NB4 (cell line): ENCODE data around the gene ZNF580.

Experiments
- DNase-seq: peaks from one replicate; pipeline ENCODE4 v3.0.0; 2010; ENCODE audit warnings: low read depth
- H3K4me3 ChIP-seq: one replicate; pipeline ENCODE4 v1.5.1; 2011; ENCODE audit warnings: mild to moderate bottlenecking, low read depth, low read length, moderate library complexity
- CTCF ChIP-seq: IDR thresholded peaks from one replicate; pipeline ENCODE4 v1.5.1; 2012; ENCODE audit warnings: low read depth, low read length
- MAX ChIP-seq: IDR thresholded peaks from 2 replicates; pipeline ENCODE4 v1.6.1; 2011; ENCODE audit warnings: low read depth, low read length
- MYC ChIP-seq: IDR thresholded peaks from 2 replicates; pipeline ENCODE4 v1.6.1; 2011; ENCODE audit warnings: low read depth, low read length
- POLR2A ChIP-seq: IDR thresholded peaks from 2 replicates; pipeline ENCODE4 v1.6.1; 2011; ENCODE audit warnings: mild to moderate bottlenecking; ENCODE audit not compliant: insufficient read length; ENCODE audit errors: extremely low read depth

The ZNF580 gene

GRCh38 chr19:55635856-55636440 lies 4.9 kb upstream of the ZNF580 start:
- peak overlapping the region; percentile 94 for H3K4me3 ChIP-seq
- TF ChIP-seq CTCF (no peak), MAX (no peak), POLR2A (no peak), MYC (no peak)
- DNase-seq: no peak

GRCh38 chr19:55636723-55637122 lies 4.1 kb upstream of the ZNF580 start:
- DNase-seq: no peak
- TF ChIP-seq MYC: no peak
- TF ChIP-seq MAX: no peak
- TF ChIP-seq POLR2A: no peak
- TF ChIP-seq CTCF: no peak
- no peak overlapping the region for H3K4me3 ChIP-seq

GRCh38 chr19:55637534-55637933 lies 3.3 kb upstream of the ZNF580 start:
- no peak for TF ChIP-seq POLR2A
- H3K4me3 ChIP-seq: no peak overlapping the region
- no peak for DNase-seq

- DNase-seq: peak; percentile 70
- TF ChIP-seq CTCF (peak; percentile 57), POLR2A (no peak)
- H3K4me3 ChIP-seq: no peak overlapping the region
Observed at GRCh38 chr19:55638864-55639359, 1.9 kb upstream of the ZNF580 start.

GRCh38 chr19:55640043-55640576 lies 692 bp upstream of the ZNF580 start:
- no peak for DNase-seq
- no peak for TF ChIP-seq POLR2A
- no peak for TF ChIP-seq CTCF
- TF ChIP-seq MYC: no peak
- TF ChIP-seq MAX: no peak
- H3K4me3 ChIP-seq: peak overlapping the region; percentile 42

GRCh38 chr19:55641426-55642152 lies 787 bp downstream of the ZNF580 start:
- peak overlapping the region; percentile 69 for H3K4me3 ChIP-seq
- no peak for TF ChIP-seq MAX
- DNase-seq: peak; percentile 50
